IMR-90 (cell line): ENCODE results near the gene MGST2.

ENCODE experiments used
- BHLHE40 ChIP-seq: fragments of 150-350 bp; IDR thresholded peaks from 2 replicates; pipeline ENCODE4 v1.6.1; 2016; ENCODE audit warnings: mild to moderate bottlenecking, low read depth, low read length
- CTCF ChIP-seq: conservative IDR thresholded peaks from 2 replicates; pipeline ENCODE4 v1.5.1; 2012; ENCODE audit warnings: mild to moderate bottlenecking, low read depth, low read length, improper control_type of control experiment
- FOS ChIP-seq: fragments of 150-350 bp; IDR thresholded peaks from 2 replicates; pipeline ENCODE4 v1.6.1; 2016; ENCODE audit warnings: low read depth, low read length
- MAZ ChIP-seq: IDR thresholded peaks from 2 replicates; pipeline ENCODE4 v1.6.1; 2012; ENCODE audit warnings: low read depth, mild to moderate bottlenecking, low read length, improper control_type of control experiment, moderate library complexity, borderline replicate concordance
- POLR2A ChIP-seq: IDR thresholded peaks from 2 replicates; pipeline ENCODE4 v1.6.1; 2012; ENCODE audit warnings: mild to moderate bottlenecking, low read depth, low read length
- RFX5 ChIP-seq: IDR thresholded peaks from 2 replicates; pipeline ENCODE4 v1.8.0; 2012; ENCODE audit warnings: low read depth, mild to moderate bottlenecking, low read length, moderate library complexity

- TF ChIP-seq POLR2A: no peak
- no peak for TF ChIP-seq BHLHE40
- TF ChIP-seq CTCF: no peak
- TF ChIP-seq RFX5: no peak
- no peak for TF ChIP-seq FOS
- TF ChIP-seq MAZ: no peak
Measured at GRCh38 chr4:139749835-139750498, 84.3 kb downstream of the MGST2 start.
